Neural cell (in vitro differentiated cells): ENCODE results near the gene FAM200C. TPM values are rescaled to one million over a fixed set of nuclear protein-coding genes. Genes with fewer than 3 reads are reported as not detected.

Experiments used
- H2AFZ ChIP-seq: fragments of 200-600, 300-800 bp; sonication (generic), shearing (Covaris generic); 2 replicates; pipeline ENCODE4 v1.6.0; 2014; ENCODE audit warnings: low read depth, mild to moderate bottlenecking, antibody characterized with exemption, low read length, moderate library complexity
- H3F3A ChIP-seq: fragments of 200-600 bp; shearing (Covaris generic); 2 replicates; pipeline ENCODE4 v1.6.1; 2016; ENCODE audit warnings: mild to moderate bottlenecking, moderate library complexity, mixed read lengths, antibody characterized with exemption, low read length; ENCODE audit not compliant: insufficient read depth, poor library complexity, severe bottlenecking
- H3K27ac ChIP-seq: fragments of 200-600, 300-800 bp; sonication (generic), shearing (Covaris generic); 2 replicates; pipeline ENCODE4 v1.5.1; 2014; ENCODE audit warnings: mild to moderate bottlenecking, low read length, moderate library complexity
- H3K27me3 ChIP-seq: fragments of 300-800, 200-600 bp; sonication (generic), shearing (Covaris generic); 2 replicates; pipeline ENCODE4 v1.6.0; 2014; ENCODE audit warnings: mild to moderate bottlenecking, low read depth, low read length, moderate library complexity; ENCODE audit not compliant: insufficient read depth
- H3K36me3 ChIP-seq: fragments of 300-800, 200-600 bp; sonication (generic), shearing (Covaris generic); 2 replicates; pipeline ENCODE4 v1.5.1; 2014; ENCODE audit warnings: mild to moderate bottlenecking, antibody characterized with exemption, low read length, moderate library complexity; ENCODE audit not compliant: insufficient read depth
- H3K4me2 ChIP-seq: fragments of 300-800, 200-600 bp; sonication (generic), shearing (Covaris generic); 2 replicates; pipeline ENCODE4 v1.6.0; 2014; ENCODE audit warnings: mild to moderate bottlenecking, low read length
- H3K4me3 ChIP-seq: fragments of 300-800, 200-600 bp; sonication (generic), shearing (Covaris generic); 2 replicates; pipeline ENCODE4 v1.5.1; 2014; ENCODE audit warnings: mild to moderate bottlenecking, low read length, moderate library complexity
- H3K79me2 ChIP-seq: fragments of 200-600 bp; shearing (Covaris generic); replicated peaks from 2 replicates; pipeline ENCODE4 v1.6.0; 2014; ENCODE audit warnings: mild to moderate bottlenecking, low read length, moderate library complexity; ENCODE audit not compliant: insufficient read depth
- H3K9ac ChIP-seq: fragments of 300-800, 200-600 bp; sonication (generic), shearing (Covaris generic); 2 replicates; pipeline ENCODE4 v1.6.1; 2016; ENCODE audit warnings: mild to moderate bottlenecking, low read length, mixed read lengths
- H3K9me2 ChIP-seq: fragments of 200-600 bp; shearing (Covaris generic); 2 replicates; pipeline ENCODE4 v1.6.1; 2016; ENCODE audit warnings: mild to moderate bottlenecking, low read length, mixed read lengths; ENCODE audit not compliant: insufficient read depth
- H3K9me3 ChIP-seq: fragments of 200-600, 300-800 bp; sonication (generic), shearing (Covaris generic); 2 replicates; pipeline ENCODE4 v1.6.1; 2016; ENCODE audit warnings: mild to moderate bottlenecking, mixed run types, low read length, moderate library complexity, mixed read lengths
- H4K20me1 ChIP-seq: fragments of 200-600 bp; shearing (Covaris generic); 2 replicates; pipeline ENCODE4 v1.6.1; 2016; ENCODE audit warnings: mild to moderate bottlenecking, mixed run types; ENCODE audit not compliant: insufficient read depth
- EP300 ChIP-seq: fragments of 450-650 bp; conservative IDR thresholded peaks from 2 replicates; pipeline ENCODE4 v1.6.1; 2014; ENCODE audit warnings: antibody characterized with exemption, mild to moderate bottlenecking, moderate library complexity; ENCODE audit not compliant: poor library complexity, severe bottlenecking
- EZH2 ChIP-seq: fragments of 200-600, 300-800 bp; shearing (Covaris generic), sonication (generic); IDR thresholded peaks from 2 replicates; pipeline ENCODE4 v1.6.1; 2014; ENCODE audit warnings: antibody characterized with exemption, low read length, borderline replicate concordance, mild to moderate bottlenecking; ENCODE audit not compliant: insufficient read depth, poor library complexity, severe bottlenecking
- MXI1 ChIP-seq: fragments of 450-650 bp; conservative IDR thresholded peaks from 2 replicates; pipeline ENCODE4 v1.6.1; 2014; ENCODE audit warnings: antibody characterized with exemption, mild to moderate bottlenecking; ENCODE audit not compliant: poor library complexity, severe bottlenecking
- POLR2AphosphoS5 ChIP-seq: IDR thresholded peaks from 2 replicates; pipeline ENCODE4 v1.6.1; 2012
- RAD21 ChIP-seq: fragments of 450-650 bp; conservative IDR thresholded peaks from 2 replicates; pipeline ENCODE4 v1.6.1; 2014; ENCODE audit warnings: antibody characterized with exemption, mild to moderate bottlenecking, moderate library complexity
- REST ChIP-seq: IDR thresholded peaks from 2 replicates; pipeline ENCODE4 v1.6.1; 2012; ENCODE audit warnings: borderline replicate concordance
- SMC3 ChIP-seq: fragments of 450-650 bp; conservative IDR thresholded peaks from 2 replicates; pipeline ENCODE4 v1.6.1; 2014; ENCODE audit warnings: antibody characterized with exemption, mild to moderate bottlenecking, moderate library complexity; ENCODE audit not compliant: poor library complexity
- TAF1 ChIP-seq: IDR thresholded peaks from 2 replicates; pipeline ENCODE4 v1.6.1; 2012; ENCODE audit warnings: low read depth
- polyA plus RNA-seq: library from polyadenylated mRNA; depleted of rRNA; stranded (reverse); fragments of >200 nt; gene quantifications from 2 replicates; pipeline ENCODE4 v1.2.3, GENCODE V29; 2014
- TF ChIP-seq, protein P1 (sequence below): fragments of 450-650 bp; IDR thresholded peaks from 2 replicates; pipeline ENCODE4 v1.5.1; 2014; ENCODE audit warnings: antibody characterized with exemption, mild to moderate bottlenecking, moderate library complexity; ENCODE audit not compliant: poor library complexity, severe bottlenecking

FAM200C gene
- polyA plus RNA-seq, 1 donor from 2014 or later, result 21.6 TPM

DNA sequence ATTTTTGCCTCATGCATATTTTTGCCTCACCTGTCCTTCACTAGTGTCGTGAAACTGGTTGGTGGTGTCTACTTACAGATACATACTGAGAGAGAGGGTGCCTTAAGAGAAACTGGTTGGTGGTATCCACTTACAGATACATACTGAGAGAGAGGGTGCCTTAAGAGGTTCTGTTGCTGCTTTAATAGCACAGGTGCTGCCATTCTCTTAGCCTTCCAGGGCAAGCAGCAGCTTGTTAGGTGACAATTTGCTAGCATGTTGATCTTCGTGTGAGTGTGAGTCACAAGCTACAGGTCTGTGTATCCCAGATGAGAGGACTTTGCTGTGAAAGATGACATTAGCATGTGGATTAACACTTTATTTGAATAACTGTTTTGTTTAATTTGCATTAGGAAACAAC is 23.2 kb upstream of the FAM200C start:
- H3K4me3 ChIP-seq, result peak overlapping the region; percentile 72
- no peaks in the 10 kb centered on the region for H3K9me2 ChIP-seq
- H2AFZ ChIP-seq, result no peak overlapping the region
- H3K36me3 ChIP-seq, result no peaks in the 10 kb centered on the region
- TF ChIP-seq MXI1 (no peak), TAF1 (no peak), EP300 (no peak), REST (no peak), POLR2AphosphoS5 (no peak), RAD21 (no peak)
- TF ChIP-seq, protein P1, sequence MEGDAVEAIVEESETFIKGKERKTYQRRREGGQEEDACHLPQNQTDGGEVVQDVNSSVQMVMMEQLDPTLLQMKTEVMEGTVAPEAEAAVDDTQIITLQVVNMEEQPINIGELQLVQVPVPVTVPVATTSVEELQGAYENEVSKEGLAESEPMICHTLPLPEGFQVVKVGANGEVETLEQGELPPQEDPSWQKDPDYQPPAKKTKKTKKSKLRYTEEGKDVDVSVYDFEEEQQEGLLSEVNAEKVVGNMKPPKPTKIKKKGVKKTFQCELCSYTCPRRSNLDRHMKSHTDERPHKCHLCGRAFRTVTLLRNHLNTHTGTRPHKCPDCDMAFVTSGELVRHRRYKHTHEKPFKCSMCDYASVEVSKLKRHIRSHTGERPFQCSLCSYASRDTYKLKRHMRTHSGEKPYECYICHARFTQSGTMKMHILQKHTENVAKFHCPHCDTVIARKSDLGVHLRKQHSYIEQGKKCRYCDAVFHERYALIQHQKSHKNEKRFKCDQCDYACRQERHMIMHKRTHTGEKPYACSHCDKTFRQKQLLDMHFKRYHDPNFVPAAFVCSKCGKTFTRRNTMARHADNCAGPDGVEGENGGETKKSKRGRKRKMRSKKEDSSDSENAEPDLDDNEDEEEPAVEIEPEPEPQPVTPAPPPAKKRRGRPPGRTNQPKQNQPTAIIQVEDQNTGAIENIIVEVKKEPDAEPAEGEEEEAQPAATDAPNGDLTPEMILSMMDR, result no peak
- no peaks in the 10 kb centered on the region for H3K27me3 ChIP-seq
- H3K9me3 ChIP-seq, result no peaks in the 10 kb centered on the region
- no peak overlapping the region for H3K9ac ChIP-seq
- H3K79me2 ChIP-seq, result peaks cover 24% of the 10 kb centered on the region
- no peaks in the 10 kb centered on the region for H3F3A ChIP-seq
- H3K4me2 ChIP-seq, result no peak overlapping the region
- H3K27ac ChIP-seq, result no peak overlapping the region
- H4K20me1 ChIP-seq, result no peaks in the 10 kb centered on the region

- peak within 1 kb of the TSS; percentile 72 for H3K4me3 ChIP-seq
- H3K36me3 ChIP-seq, result no peaks in the 10 kb centered on the region
- H3K27ac ChIP-seq, result no peak within 1 kb of the TSS
- no peaks in the 10 kb centered on the region for H3K9me2 ChIP-seq
- H3K9ac ChIP-seq, result peak within 1 kb of the TSS; percentile 20
- H3K9me3 ChIP-seq, result no peaks in the 10 kb centered on the region
- H3K4me2 ChIP-seq, result peak within 1 kb of the TSS; percentile 65
- H3F3A ChIP-seq, result no peaks in the 10 kb centered on the region
- TF ChIP-seq EZH2, result no peak
- no peak for TF ChIP-seq TAF1
- TF ChIP-seq MXI1, result peak; percentile 80
- peak; percentile 26 for TF ChIP-seq SMC3
- TF ChIP-seq EP300, result no peak
- peak; percentile 44 for TF ChIP-seq RAD21
- TF ChIP-seq REST, result no peak
- TF ChIP-seq POLR2AphosphoS5, result peak; percentile 34
- TF ChIP-seq, protein P1, result no peak
- no peaks in the 10 kb centered on the region for H3K27me3 ChIP-seq
- H4K20me1 ChIP-seq, result no peaks in the 10 kb centered on the region
- peaks cover 38% of the 10 kb centered on the region for H3K79me2 ChIP-seq
- H2AFZ ChIP-seq, result no peak within 1 kb of the TSS
Observed at GRCh38 chr5:160421625-160422258, 21.9 kb upstream of the FAM200C start, which contains the start of gene PTTG1. TSS of gene PTTG1 (plus strand) at chr5:160421855. CDS start at chr5:160422313, 458 bp downstream.
